KG1 (cell line): ENCODE results near the gene IER3.

ENCODE experiments used
- DNase-seq: peaks from one replicate; lab custom pipeline; 2025; lab: John Stamatoyannopoulos, UW

Gene IER3

DNA sequence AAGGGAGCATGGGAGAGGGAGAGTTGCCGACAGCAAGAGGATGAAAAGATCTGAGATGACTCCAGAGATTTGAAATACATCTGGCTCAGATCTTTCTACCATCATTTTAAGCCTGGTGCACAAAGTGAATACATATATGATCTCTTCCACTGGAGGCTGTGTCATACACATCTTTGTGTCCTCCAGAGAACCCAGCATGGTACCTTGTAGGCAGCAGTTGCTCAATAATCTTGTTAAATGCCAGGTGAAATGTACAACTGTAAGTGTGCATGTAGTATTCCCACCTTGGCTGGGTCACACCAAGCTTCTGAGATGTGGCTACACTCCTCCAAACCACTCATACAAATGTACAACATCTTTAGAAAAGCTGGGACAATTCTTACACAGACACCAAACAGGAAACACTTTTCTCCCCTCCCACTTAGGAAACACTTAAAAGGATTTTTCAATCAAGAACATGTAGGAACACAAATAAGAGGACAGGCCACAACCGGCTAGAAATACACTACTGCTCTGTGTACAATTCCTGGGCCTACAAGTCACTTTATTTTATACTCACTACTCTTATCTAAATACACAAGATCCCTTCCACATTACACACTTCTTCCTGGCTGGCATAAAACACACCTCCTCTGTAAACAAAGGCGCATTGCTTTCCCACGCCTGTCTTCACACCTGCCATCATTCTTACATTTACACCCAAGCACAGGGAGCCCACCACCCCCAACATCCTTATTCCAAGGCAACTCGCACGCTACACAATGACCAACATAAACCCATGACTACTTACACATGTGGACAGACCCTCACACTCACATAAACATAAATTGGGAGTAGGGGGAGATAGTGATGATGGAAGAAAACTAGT is 3.8 kb upstream of the IER3 start:
- DNase-seq, result no peak

DNA sequence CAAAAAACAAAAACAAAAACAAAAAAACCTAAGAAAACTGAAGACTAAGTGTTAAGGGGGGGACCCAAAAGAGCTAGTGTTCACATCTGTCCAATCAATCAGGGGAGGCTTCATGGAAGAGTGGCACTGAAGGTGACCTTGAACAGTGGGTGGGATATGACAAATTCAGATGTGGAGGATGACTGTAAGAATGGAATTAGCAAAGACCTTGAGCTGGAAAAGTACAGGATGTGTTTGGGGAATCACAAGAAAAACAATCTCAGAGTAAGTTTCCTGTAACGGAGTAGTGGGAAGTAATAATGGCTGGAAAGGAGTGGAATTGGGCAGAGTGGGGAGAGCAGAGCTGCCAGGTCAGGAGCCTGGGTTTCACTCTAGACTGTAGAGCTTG is 2.9 kb upstream of the IER3 start:
- no peak for DNase-seq

DNA sequence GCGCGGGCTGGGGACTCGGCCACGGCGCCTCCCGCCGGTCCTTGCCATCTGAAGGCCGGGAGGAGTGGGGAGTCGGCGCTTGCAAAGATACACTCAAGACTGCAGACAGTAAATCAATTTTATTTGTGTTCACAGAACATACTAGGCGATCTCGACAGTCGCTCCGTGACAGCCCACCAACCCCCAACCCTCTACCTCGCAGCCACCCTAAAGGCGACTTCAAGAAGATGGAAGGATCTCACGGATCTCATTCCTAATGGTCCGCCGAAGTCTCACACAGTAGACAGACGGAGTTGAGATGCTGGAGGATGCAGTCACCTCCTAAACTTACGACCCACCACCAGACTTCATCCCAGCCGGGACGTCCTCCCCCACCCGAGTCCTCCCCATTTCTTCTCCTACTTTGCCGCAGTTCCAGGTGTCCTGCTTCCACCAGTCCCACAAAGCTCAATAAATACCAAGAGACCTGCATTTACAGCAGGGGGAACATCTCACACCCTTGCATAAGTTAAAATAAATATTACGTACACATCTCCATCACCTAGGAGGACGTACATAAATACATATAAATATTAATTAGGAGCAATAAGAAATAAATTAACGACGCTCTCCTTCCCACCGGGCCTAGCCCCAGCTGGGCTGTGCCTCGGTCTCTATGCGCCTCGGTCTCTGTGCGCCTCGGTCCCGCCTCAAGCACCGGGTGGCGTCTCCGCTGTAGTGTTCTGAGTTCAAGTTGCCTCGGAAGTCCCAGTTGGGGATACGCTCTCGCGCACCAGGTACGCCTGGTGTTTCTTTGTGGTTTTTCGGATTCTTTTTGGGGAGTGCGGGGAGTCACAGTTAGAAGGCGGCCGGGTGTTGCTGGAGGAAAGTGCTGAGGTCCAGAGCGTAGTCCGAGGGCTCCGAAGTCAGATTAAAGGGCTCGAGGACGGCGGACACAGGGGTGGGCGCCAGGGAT is 971 bp downstream of the IER3 start:
- no peak for DNase-seq

DNA sequence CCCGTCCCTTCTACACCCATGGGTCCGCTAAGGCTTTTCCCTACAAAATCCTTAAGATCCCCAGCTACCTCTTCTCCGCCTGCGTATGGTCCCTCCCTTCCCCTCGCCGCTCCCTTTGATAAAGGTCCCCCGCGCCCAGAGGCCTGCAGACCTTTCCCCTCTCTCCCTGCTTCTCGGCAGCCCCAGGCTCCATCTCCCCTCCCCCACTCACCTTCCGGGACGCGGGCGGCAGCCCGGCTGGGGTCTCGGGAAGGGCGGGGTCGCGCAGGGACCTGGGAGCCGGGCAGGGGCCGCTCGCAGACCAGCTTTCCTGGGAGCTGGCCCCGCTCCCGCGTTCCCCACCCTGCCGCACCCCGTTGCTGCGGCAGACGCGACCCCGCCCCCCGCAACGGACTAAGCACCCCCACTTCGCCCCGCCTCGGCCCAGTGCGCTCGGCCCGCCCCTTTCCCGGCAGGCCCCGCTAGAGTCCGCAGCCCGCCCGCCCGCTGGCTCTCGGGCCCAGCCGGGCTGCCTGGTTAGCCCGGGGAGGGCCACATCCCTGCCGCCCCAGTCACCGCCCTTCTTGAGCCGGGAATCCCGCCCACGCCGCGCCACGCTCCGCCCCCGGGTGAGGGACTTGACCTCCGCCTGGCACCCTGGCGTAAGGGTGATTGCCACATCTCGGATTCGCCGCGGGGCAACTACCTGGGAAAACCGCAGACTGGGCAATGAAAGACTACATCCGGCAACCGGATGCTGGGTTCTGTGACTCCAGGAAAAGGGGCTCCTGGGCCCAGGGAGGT is 1.8 kb downstream of the IER3 start, which contains the start of gene FLOT1:
Gene FLOT1 (minus strand): TSS at position 372 of the 783 bp plus-strand sequence. CDS start 498 bp downstream, outside the sequence.
- DNase-seq, result peak; percentile 82

DNA sequence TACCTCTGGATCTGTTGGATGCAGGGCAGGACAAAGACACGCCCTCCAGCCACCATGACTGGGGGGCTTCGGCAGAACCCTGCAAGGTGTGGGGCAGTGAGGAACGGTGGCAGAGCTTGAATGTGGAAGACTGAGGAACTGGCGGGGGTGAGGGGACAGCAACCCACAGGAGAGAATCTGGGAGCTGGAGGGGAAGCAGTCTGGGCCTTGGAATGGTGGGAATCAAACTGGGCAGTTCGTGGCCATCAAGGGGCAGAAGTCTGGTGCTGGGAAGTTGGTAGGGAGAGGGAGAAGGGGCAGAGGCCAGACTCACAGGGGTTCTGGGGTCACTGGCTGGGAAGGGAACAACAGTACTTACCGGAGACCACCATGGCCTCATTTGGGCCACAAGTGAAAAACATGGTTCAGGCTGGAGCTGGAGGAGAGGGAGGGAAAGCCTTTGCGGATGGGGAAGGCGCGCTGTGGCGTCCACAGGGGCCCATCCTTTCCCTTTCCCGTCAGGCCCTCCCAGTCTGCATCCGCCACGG is 2.5 kb downstream of the IER3 start:
- no peak for DNase-seq

DNA sequence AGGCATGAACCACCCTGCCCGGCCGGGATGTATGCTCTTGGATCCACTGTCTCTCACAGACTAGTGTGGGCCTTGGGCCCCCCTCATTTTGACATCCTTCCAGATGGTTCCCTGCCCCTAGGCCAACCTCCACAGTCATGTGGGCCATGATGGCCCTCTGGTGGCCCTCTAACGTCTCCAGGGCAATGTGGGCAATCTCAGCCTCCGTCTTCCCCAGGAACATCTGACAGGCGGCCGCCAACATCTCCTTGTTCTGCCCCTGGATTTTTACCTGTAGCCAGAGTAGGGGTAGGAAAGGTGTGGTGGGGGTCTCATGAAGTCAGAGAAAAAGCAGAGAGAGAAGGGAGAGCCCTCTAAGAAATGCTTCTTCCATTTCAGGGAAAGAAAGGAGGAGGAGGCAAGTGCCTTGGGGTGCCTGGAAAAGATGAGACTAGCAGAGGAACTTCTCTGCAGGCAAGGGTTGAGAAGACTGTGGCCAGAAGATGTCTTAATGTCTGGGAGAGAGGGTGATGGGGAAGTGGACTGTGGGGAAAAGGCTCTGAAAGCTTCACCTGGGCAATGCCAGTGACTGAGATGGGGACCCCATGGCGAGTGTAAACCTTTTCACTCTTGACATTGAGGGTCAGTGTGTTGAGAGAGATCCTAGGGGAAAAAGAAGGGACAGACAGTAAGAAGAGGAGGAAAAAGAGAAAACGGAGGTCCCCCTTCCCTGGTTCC is 3.1 kb downstream of the IER3 start:
- DNase-seq, result no peak

DNA sequence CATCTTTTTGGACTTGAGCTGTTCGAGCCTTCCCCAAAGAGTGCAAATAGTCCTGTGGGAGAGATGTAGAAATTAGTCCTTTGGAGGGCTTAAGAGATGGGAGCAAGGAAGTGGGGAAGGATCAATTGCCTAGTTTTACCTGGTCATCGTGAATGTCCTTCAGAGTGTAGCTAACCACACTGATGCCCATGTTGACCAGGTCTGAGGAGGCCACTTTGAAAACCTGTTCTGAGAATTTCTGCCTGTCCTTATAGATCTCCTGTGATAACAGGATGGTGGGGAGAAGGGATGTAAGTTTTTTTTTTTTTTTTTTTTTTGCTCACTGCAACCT is 3.8 kb downstream of the IER3 start:
- no peak for DNase-seq

DNA sequence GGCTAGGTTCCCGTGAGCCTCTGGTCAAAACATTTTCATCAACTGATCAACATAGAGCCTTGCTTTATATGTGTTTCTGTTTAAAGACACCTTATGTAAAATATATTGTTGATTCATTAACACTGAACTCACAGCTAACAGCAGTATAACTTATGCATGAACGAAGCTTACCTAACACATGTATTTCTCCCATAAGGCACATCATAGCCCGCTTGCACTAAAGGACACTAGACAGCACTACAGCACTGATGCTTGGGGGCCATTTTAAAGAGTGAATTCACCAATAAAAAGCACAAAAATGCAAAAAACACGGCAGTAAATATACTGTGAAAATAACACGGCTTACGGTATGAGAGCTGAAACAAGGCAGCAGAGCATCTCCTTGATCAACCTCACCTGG is 5.8 kb downstream of the IER3 start:
- no peak for DNase-seq

DNA sequence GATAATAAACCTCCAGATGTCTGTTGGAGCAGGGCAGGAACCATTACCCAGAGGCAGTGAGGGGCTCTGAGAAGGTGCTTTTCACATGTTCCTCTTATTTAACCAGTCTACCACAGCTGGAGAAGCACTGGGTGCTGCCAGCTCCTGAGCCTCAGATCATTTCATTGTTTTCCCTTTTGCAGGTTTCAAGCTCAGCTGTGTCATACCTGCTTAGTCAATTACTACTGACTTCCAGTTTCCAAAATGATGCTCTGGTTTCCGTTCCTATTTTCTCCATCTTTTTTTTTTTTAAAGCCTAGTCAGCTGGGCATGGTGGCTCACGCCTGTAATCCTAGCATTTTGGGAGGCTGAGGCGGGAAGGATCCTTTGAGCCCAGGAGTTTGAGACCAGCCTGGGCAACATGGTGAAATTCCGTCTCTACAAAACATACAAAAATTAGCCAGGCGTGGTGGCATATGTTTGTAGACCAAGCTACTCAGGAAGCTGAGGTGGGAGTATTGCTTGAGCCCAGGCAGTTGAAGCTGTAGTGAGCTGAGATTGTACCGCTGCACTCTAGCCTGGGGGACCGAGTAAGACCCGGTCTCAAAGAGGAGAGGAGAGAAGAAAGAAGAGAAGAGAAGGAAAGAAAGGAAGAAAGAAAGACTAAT is 8.6 kb downstream of the IER3 start:
- DNase-seq, result no peak

DNA sequence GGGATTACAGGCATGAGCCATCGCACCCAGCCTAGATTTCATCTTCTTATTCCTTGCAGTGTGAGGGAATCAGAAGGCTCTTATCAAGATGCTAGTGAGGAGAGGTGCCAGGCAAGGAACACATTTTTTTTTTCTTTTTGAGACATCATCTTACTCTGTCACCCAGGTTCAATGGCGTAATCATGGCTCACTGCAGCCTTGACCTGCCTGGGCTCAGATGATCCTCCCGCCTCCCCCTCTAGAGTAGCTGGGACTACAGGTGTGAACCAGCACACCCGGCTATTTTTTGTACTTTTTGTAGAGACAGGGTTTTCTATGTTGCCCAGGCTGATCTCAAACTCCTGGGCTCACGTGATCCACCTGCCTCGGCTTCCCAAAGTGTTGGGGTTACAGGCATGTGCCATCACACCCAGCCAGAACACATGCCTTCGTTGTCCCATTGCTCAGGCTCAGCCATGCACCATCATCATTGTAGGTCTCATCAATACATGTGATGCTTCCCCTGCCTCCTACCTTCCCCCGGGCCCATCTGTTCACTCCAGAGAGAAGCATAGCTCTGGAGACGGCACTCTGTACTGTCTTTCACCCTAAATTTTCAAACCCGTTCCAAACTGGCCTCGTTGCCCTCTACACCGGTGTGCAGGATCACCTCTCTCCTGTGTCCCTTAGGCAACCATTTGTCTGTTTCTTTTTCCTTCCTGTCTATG is 12.0 kb downstream of the IER3 start:
- DNase-seq, result no peak

DNA sequence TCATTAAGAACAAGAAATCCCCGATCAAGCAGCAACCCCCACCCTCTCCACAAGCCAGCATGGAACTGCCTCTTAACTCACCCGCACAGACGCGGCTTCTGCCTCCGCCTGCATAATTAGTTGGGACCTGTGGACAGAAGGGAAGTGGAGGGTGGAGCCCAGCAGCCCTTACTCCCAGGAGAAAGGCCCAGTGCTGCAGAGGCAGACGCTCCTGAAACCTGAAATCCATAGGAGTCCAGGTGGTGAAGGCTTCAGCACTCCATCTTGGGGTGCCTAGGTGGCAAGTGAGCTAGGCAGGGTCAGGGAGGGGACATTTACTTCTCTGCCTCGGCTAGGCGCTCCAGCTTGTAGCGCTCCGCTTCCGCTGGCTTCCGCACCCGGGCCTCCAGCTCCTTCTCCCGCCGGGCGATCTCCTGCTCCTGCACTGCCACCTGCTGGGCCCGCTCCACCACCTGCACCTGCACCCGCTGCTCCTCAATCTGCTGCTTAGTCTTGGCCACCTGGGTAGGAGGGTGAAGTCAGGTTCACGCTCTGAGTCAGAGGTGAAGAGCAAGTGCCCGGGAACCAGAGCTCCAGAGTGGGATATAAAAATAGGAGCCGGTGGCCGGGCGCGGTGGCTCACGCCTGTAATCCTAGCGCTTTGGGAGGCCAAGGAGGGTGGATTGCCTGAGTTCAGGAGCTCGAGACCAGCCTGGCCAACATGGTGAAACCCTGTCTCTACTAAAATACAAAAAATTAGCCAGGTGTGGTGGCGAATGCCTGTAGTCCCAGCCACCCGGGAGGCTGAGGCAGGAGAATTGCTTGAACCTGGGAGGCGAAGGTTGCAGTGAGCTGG is 13.5 kb downstream of the IER3 start:
- DNase-seq, result no peak

DNA sequence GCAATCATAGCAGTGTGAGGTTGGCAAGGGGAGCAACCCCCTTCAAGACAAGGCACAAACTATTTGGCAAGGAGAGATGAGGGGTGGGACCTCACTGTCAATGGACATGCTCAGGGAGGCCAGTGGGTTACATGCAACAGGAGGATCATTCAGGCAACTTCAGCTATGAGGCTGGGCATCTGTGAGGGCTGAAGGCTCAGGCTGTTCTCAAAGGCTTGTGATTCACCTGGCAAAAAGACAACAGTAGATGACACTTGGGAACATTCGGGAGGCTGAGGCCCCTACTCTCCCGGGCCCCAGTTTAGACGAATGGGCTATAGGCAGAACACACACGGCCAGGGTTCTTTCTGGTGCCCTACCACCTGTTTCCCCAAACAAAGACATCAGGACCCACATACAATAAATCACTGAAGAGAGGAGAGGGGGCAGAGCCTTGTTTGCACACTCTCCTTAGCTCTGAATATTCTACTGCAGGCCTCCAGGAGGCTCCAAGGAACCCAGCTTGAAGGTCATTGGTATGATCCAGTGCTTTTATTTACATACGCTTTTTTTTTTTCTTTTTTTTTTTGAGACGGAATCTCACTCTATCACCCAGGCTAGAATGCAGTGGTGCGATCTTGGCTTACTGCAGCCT is 16.3 kb downstream of the IER3 start:
- no peak for DNase-seq

DNA sequence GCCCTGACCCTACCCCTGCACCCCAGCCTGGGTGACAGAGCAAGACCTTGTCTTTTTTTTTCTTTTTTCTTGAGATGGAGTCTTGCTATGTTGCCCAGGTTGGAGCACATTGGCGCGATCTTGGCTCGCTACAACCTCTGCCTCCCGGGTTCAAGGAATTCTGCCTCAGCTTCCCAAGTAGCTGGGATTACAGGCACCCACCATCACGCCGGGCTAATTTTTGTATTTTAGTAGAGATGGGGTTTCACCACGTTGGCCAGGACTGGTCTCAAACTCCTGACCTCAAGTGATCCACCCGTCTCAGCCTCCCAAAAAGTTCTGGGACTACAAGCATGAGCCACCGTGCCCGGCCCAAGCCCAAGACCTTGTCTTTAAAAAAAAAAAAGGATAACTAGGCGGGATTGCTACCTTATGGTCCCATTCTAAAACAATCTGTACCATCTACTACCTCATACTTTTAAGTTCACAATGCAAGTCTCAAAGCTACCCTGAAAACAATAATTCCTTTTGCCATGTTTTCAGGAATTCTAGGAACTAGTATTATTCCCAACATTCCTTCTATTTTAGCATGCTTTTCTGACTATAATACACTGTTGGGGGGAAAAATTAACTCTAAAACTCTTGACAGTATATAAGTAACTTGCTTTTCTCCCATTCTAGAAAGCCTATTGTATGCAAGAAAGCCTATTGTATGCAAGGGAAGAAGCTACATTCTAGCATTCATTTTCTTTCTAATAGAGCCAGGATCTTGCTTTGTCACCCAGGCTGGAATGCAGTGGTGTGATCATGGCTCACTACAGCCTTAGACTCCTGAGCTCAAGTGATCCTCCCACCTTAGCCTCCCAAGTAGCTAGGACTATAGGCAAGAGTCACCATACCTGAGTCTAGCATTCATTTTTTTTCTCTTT is 17.6 kb downstream of the IER3 start:
- no peak for DNase-seq

DNA sequence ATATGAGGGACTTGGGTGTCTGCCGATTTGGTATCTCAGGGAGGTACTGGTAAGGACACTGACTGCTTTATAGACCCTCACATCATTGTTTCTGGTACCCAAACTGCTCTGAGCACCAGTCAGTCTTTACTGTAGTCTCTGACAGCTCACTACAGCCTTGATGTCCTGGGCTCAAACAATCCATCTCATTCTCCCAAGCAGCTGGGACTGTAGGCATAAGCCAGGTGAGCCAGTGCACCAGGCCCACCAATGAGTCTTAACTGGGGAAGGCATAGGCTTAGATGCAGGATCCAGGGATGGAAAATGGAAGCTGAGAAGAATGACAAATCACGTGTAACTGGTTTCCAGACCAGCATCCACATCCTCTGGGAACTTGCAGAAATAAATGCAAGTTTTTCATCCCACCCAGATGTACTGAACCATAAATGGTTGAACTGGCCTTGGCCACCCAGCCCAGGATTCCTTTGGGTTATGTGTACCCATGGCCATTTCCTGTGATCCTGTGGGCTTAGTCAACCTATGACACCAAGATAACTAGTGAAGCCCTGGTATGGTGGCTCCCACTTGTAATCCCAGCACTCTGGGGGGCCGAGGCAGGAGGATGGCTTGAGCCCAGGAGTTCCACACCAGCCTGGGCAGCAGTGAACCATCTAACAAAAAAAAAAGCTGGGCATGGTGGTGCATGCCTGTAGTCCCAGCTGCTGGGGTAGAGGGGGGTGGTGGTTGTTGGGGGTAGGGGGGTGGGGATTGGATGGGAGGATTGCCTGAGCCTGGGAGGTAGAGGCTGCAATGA is 18.4 kb downstream of the IER3 start:
- DNase-seq, result no peak

DNA sequence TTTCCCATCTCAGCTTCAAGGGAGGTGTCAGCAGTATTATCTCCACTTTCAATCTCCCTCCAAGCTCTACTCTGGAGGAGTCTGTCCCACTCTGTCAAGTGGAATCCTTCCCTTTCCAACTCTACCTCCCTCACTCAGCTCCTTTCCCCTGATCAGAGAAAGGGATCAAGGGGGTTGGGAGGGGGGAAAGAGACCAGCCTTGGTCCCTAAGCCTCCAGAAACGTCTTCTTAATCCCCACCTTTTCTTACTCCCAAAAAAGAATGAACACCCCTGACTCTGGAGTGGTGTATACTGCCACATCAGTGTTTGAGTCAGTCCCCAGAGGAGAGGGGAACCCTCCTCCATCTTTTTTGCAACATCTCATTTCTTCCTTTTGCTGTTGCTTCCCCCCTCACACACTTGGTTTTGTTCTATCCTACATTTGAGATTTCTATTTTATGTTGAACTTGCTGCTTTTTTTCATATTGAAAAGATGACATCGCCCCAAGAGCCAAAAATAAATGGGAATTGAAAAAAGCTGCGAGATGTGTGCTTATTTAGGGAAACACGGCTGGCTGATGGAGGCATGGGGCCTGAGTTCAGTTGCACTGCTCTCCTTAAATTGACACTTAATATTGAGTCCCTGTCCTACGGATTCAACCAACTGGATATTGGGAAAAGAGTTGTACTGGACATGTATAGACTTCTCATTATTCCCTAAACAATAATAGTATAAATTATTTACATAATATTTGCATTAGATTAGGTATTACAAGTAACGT is 19.3 kb downstream of the IER3 start:
- no peak for DNase-seq
